ENCODE results near the gene OLFML2A.
"Not testable (repeated sequence)": the region's sequence is repeated elsewhere in the genome, so short reads cannot be mapped to it uniquely, and the experiment has no call there.

OLFML2A gene

GRCh38 chr9:124771021-124771866 is 5.7 kb upstream of the OLFML2A start, which contains the start of gene NR6A1:
NR6A1 (minus strand) TSS chr9:124771311.
- TF ChIP-seq, protein P1, sequence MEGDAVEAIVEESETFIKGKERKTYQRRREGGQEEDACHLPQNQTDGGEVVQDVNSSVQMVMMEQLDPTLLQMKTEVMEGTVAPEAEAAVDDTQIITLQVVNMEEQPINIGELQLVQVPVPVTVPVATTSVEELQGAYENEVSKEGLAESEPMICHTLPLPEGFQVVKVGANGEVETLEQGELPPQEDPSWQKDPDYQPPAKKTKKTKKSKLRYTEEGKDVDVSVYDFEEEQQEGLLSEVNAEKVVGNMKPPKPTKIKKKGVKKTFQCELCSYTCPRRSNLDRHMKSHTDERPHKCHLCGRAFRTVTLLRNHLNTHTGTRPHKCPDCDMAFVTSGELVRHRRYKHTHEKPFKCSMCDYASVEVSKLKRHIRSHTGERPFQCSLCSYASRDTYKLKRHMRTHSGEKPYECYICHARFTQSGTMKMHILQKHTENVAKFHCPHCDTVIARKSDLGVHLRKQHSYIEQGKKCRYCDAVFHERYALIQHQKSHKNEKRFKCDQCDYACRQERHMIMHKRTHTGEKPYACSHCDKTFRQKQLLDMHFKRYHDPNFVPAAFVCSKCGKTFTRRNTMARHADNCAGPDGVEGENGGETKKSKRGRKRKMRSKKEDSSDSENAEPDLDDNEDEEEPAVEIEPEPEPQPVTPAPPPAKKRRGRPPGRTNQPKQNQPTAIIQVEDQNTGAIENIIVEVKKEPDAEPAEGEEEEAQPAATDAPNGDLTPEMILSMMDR (IDR thresholded peaks at IDR 0.05; ENCODE audit: extremely low read depth, missing control alignments), result peak; percentile 15

DNA sequence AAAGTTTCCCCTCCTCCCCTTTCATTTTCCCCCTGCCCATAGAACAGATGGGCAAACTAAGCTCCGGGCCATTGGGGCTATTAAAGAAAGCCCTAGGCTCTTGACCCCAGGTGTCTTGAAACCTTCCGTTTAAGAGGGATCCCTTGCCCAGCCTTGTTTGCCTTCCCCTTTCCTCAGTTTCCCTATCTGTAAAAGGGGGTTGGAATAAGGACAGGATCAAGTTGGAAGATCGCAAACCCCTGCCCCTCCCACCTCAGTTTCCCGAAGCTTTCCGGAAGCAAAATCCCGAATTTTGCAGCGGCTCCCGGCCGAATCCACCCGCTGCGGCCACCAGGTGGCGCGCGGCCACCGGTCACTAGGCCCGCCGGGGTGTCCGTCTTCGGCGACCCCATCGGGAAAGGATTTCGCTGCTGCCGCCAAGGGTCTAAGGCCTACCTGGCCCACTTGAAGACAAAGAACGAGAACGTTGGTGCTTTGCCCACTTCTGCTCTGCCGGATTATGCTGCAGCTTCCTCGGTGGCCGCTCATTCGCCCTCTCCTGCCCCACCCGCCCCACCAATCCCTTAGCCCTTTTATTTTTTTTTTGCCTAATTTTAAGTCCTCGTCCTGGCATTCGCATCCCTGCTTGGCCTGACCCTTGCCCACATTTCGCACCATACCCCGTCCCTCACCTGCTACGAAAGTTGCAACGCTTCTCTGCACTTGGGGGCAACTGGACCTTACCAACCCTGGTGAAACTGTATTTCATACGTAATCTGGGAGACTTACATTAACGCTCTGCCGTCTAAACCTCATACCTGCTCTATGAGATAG is 4.9 kb upstream of the OLFML2A start:
- TF ChIP-seq, protein P1 (IDR thresholded peaks at IDR 0.05; ENCODE audit: extremely low read depth, missing control alignments), result peak; percentile 78
- peak; percentile 72 for DNase-seq (ENCODE audit: low spot score)

More at GRCh38 chr9:124771021-124771866, 5.7 kb upstream of the OLFML2A start, which contains the start of gene NR6A1:
- peak; percentile 98 for DNase-seq (ENCODE audit: low spot score)

- DNase-seq (ENCODE audit: low spot score), result not testable (repeated sequence)
Measured at GRCh38 chr9:124772877-124773276, 4.1 kb upstream of the OLFML2A start.

DNA sequence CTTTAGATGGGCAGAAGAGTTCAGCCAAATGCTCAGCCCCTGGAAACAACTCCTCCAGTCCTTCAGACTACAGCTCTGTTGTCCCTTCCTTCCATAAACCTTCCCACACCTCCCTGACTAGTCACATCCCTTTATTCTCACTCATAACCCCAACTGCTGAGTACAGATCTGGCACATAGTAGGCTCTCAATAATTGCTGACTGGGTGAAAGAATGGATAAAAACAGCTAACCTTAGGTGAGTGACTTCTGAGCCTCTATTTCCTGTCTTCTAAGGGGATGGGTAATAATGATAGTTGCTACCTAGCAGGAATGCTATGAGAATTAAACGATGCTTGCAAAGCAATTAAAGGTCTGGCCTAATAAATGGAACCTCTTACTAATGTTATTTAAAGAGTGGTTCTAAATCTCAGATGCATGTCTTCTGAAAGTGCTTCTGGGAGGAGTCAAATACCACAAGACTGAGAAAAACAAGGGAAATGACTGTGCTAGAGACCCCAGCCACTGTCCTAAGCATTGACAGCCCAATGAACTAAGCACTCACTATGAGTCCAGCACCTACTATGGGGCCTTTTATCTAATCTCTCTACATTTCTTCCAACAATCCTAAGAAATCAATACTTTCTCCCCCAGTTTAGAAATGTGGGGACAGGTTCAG is 3.3 kb upstream of the OLFML2A start:
- no peak for DNase-seq (ENCODE audit: low spot score)
- TF ChIP-seq, protein P1 (IDR thresholded peaks at IDR 0.05; ENCODE audit: extremely low read depth, missing control alignments), result no peak

- TF ChIP-seq, protein P1 (IDR thresholded peaks at IDR 0.05; ENCODE audit: extremely low read depth, missing control alignments), result peak; percentile 78
- DNase-seq (ENCODE audit: low spot score), result peak; percentile 93
Measured at GRCh38 chr9:124774129-124774978, 2.6 kb upstream of the OLFML2A start.

GRCh38 chr9:124776618-124776953 is 347 bp upstream of the OLFML2A start:
- no peak for DNase-seq (ENCODE audit: low spot score)
- TF ChIP-seq, protein P1 (IDR thresholded peaks at IDR 0.05; ENCODE audit: extremely low read depth, missing control alignments), result no peak

Data from GM20000 (cell line).